Right hindlimb (tissue), 1 donor: ENCODE data around the gene FOXF2.
"Not testable (repeated sequence)": the region's sequence is repeated elsewhere in the genome, so short reads cannot be mapped to it uniquely, and the experiment has no call there.

Source experiments
- DNase-seq: peaks from one replicate; pipeline ENCODE4 v3.0.0-alpha.2; 2018

The FOXF2 gene

GRCh38 chr6:1389369-1390132 lies at the start of gene FOXF2:
TSS of gene FOXF2 (plus strand) at chr6:1389576. CDS start at chr6:1389948, 372 bp downstream.
- peak; percentile 23 for DNase-seq

DNA sequence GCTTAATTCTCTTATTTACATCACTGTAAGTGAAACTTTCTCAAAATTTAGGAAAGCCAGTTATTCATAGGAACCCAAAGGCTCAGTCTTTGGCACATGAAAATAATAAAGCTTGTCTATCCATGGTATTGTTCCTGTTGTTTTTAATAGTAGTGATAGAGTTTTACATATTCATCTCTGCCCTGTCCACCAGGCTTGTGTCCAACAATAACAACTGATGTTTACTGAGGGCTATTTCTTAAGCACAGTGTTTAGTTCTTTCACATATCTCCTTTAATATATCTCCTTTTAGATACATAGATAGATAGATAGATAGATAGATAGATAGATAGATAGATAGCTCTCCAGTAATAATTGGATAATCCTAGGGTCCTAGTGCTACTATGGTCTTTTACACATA lies 43.3 kb upstream of the FOXF2 start:
- no peak for DNase-seq

- no peak for DNase-seq
These were observed 42.8 kb upstream of the FOXF2 start for GRCh38 chr6:1346558-1347091.

DNA sequence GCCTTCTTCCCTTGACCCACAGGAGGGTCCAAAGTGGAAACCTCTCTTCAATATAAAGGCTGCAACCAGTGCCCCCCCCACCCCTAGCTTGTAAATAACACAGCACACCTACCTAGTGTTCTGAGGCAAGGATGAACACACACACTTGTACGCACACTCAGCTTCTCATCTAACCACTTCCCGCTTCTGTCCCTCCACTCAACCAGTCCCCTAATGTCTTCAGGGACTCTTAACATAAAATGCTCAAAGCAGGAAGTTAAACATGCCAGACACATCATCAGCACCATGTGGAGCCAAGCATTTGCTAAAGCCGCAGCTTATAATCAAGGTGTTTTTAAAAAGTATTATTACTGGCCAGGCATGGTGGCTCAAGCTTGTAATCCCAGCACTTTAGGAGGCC lies 42.2 kb upstream of the FOXF2 start:
- no peak for DNase-seq

DNA sequence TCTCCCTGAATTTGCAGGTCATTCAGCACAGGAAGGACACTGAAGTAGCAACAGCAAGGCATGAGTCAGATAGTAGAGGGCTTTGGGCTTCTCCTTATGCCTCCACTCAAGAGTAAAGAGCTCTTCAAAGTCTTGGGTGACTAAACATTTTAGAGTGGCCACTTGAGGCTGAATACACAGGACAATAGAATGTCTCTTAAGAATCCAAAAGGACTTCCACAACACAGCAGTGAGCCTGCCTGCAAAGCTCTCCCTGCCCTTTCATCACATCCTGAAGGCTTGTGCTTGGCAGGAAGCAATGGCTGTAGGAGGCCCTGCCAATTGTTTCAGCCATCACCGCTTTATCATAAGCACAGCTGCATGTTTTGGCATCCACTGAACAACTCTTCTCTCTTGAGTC lies 40.7 kb upstream of the FOXF2 start:
- peak; percentile 84 for DNase-seq

GRCh38 chr6:1349655-1350054 lies 39.7 kb upstream of the FOXF2 start:
- no peak for DNase-seq

- DNase-seq, result no peak
These were observed 37.9 kb upstream of the FOXF2 start for GRCh38 chr6:1351381-1352008.

- not testable (repeated sequence) for DNase-seq
These were observed 34.3 kb upstream of the FOXF2 start for GRCh38 chr6:1355068-1355467.

DNA sequence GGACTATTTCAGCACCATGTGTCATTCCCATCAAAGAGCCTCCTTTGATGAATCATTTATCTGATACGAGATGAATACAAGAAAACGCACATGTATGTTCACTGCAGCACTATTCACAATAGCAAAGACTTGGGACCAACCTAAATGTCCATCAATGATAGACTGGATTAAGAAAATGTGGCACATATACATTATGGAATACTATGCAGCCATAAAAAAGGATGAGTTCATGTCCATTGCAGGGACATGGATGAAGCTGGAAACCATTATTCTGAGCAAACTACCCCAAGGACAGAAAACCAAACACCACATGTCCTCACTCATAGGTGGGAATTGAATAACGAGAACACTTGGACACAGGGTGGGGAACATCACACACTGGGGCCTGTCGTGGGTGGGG lies 27.7 kb upstream of the FOXF2 start:
- DNase-seq, result not testable (repeated sequence)

GRCh38 chr6:1362643-1363042 lies 26.7 kb upstream of the FOXF2 start:
- no peak for DNase-seq

GRCh38 chr6:1363298-1363697 lies 26.1 kb upstream of the FOXF2 start:
- DNase-seq, result no peak

- DNase-seq, result peak; percentile 56
These were observed 25.4 kb upstream of the FOXF2 start for GRCh38 chr6:1363729-1364572.

GRCh38 chr6:1364791-1365190 lies 24.6 kb upstream of the FOXF2 start:
- no peak for DNase-seq

- no peak for DNase-seq
These were observed 23.7 kb upstream of the FOXF2 start for GRCh38 chr6:1365686-1366085.

DNA sequence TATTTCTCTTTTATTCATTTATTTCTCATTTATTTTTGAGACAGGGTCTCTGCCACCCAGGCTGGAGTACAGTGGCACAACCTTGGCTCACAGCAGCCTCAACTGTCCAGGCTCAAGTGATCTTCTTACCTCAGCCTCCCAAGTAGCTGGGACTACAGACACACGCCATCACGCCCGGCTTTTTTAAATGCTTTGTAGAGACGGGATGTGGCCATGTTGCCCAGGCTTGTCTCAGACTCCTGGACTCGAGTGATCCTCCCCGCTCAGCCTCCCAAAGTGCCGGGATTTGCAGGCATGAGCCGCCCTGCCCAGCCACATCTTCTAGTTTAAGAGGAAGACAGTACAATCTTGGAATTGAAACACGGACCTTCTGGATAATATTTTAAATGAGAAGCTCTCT lies 21.6 kb upstream of the FOXF2 start:
- no peak for DNase-seq

- no peak for DNase-seq
These were observed 20.4 kb upstream of the FOXF2 start for GRCh38 chr6:1368940-1369339.

DNA sequence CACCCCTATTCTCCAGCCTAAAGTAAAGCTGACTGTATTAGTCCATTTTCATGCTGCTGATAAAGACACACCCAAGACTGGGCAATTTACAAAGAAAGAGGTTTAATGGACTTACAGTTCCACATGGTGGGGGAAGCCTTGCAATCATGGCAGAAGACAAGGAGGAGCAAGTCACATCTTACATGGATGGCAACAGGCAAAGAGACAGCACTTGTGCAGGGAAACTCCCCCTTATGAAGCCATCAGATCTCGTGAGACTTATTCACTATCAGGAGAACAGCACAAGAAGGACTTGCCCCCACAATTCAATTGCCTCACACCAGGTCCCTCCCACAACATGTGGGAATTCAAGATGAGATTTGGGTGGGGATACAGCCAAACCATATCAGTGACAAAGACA lies 19.7 kb upstream of the FOXF2 start:
- not testable (repeated sequence) for DNase-seq

DNA sequence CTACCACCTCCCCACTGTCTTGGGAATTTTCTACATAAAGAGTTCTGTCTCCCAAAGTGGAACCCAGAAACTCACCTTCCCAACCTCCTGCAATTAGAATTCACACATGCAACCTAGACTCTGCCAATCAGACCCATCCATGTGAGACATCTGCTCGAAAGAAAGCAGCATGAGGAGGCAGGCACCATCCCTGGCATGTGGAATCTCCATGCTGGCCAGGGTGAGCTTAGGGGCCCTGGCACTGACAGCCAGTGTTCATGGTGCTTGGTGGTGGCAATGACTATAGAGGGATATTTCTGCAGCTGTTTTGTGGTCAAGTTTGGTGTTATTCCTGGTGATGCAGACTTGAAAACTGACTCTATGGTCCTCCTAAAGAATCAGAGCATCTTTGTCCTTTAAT lies 17.4 kb upstream of the FOXF2 start:
- no peak for DNase-seq

DNA sequence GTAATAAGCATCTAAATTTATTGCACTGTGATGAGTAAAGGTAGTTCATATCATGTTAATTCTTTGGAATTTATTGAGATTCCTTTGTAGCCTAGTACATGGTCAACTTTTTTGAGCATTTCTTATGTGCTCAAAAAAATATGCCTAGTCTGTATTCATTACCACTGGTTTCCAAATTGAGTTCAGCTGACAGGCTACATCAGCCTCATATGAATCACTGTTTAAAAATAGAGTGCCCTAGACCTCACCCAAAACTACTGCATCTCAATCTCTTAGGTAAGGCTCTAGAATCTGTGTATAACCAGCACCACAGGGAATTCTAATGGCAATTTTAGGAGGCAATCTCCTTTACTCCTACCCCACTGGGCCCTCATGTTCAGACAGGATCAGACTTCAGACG lies 16.7 kb upstream of the FOXF2 start:
- DNase-seq, result no peak

DNA sequence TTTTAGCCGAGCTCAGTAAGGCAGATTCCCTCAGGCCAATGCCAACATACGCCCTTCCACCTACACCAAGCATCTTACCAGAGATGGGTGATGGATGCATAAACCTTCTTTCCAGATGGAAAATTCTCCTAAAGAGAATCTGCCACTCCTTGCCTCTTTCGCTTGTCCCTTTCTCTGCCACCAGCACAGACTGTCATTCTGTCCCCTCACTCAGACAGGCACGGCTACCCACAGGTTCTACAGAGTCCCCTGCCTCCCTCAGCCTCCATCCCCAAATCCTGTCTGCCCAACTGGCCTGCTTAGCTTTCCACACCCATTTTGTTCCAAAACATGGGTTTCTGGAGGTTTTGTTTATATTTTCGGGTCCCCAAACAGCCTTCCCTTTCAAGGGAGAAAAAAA lies 12.7 kb upstream of the FOXF2 start:
- no peak for DNase-seq

- DNase-seq, result no peak
These were observed 11.8 kb upstream of the FOXF2 start for GRCh38 chr6:1377526-1377925.

DNA sequence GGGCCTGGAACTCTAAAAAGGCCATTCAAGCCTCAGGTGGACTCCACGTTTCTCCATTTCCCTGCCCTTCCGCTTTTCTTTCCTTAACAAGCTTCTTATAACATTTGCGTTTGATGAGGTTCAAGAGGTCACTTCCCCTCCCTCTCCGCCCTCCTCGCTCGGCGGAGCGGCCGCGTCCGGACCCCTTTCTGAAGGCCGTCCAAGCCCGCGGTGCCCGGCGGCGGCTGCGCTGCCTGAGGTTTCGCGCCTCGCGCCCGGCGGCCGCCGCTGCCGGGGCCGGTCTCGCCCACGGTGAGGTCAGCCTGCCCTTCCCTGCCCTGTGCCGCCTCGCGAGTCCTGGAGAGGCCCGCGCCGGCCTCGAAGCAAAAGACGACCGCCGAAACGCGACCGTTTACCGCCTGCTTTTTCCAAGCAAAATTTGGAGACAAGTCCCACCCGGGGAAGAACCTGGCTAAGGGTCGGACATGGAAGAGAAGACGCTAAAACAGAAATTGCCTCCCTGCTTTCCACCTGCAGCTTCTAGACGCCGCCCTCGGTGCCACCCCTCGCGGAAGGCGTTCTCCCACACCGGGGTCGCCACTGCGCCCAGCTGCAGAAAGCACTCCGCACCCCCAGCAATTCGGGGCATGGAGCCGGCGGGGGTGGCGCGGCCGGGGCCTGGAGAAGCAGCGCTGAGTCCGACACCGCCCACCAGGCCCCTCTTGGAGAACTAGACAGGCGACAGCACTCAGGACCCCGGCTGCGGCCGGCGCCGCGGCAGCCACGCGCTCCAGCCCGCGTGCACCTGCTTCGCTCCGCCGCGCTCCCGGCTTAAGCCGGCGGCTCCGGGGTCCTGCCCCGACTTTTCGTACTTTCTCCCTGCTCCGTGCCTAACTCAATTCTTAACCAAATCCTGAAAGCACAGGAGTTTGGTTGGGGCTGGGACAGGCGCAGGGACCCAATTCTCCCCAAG lies 11.0 kb upstream of the FOXF2 start:
- no peak for DNase-seq
